ENCODE data around the gene ZSCAN5B. TPM values are rescaled to one million over a fixed set of nuclear protein-coding genes. Genes with fewer than 3 reads are reported as not detected.

The ZSCAN5B gene
- total and polyA plus RNA-seq, 2 donors (not counting 1 experiment from before 2014, with no cell fraction given) = not detected

- Histone ChIP-seq H3K4me2 (replicated peaks; ENCODE audit: low read depth, low read length, poor library complexity, severe bottlenecking) (no peak overlapping the region), H3K27ac (ENCODE audit: low read length in 2 of 2) (no peak overlapping the region), H3K79me2 (ENCODE audit: control insufficient read depth, insufficient read depth, low read length) (no peaks in the 10 kb centered on the region), H3K4me1 (ENCODE audit: control insufficient read depth in 2 of 2, insufficient read depth in 2 of 2, low read length in 2 of 2) (no peaks in the 10 kb centered on the region), H2AFZ (ENCODE audit: insufficient read depth, low read depth, low read length, poor library complexity, severe bottlenecking) (no peak overlapping the region), H3K9ac (ENCODE audit: low read length) (no peak overlapping the region), H3K36me3 (replicated peaks in 1 of 2; ENCODE audit: control extremely low read depth in 1 of 2, control insufficient read depth in 1 of 2, extremely low read depth in 1 of 2, insufficient read depth in 2 of 2, low read length in 1 of 2) (peaks cover 0 to 31% of the 10 kb centered on the region in 2 experiments), H3K4me3 (ENCODE audit: control extremely low read depth in 1 of 5, extremely low read depth in 1 of 5, insufficient read depth in 1 of 5, low read depth in 2 of 5, low read length in 4 of 5) (no peak overlapping the region), H3K9me3 (ENCODE audit: control extremely low read depth in 1 of 3, control insufficient read depth in 2 of 3, insufficient read depth in 1 of 3, low read length in 2 of 3) (no peaks in the 10 kb centered on the region), H4K20me1 (ENCODE audit: control insufficient read depth, insufficient read depth, low read length, poor library complexity, severe bottlenecking) (no peaks in the 10 kb centered on the region), H3K27me3 (replicated peaks in 1 of 4; ENCODE audit: control extremely low read depth in 1 of 4, control insufficient read depth in 3 of 4, insufficient read depth in 4 of 4, low read length in 3 of 4) (no peaks in the 10 kb centered on the region)
- H3K27ac Mint-ChIP-seq = no peak overlapping the region
- ChIA-PET CTCF (no interaction called here), POLR2A (no interaction called here)
- H3K4me1 Mint-ChIP-seq = peaks cover 2% of the 10 kb centered on the region
- no peak for TF ChIP-seq EZH2 (IDR thresholded peaks at IDR 0.05; ENCODE audit: borderline replicate concordance, insufficient read depth, low read depth, low read length, poor library complexity, severe bottlenecking)
- H3K9me3 Mint-ChIP-seq (ENCODE audit: insufficient read depth) = no peaks in the 10 kb centered on the region
- DNase-seq (no peak), ATAC-seq (ENCODE audit: low read depth) (no peak)
- H3K27me3 Mint-ChIP-seq = no peaks in the 10 kb centered on the region
- intact Hi-C loops (cut with micrococcal nuclease) = no loop called here
- 95% methylated on average over 7 of the region's 9 CpGs for WGBS (ENCODE audit: insufficient coverage)
- H3K4me3 Mint-ChIP-seq = no peak overlapping the region
These were observed 38.5 kb downstream of the ZSCAN5B start for GRCh38 chr19:56159009-56159559.

- Histone ChIP-seq H3K27ac (ENCODE audit: low read length in 2 of 2) (no peak overlapping the region), H3K27me3 (replicated peaks in 1 of 4; ENCODE audit: control extremely low read depth in 1 of 4, control insufficient read depth in 3 of 4, insufficient read depth in 4 of 4, low read length in 3 of 4) (no peaks in the 10 kb centered on the region), H3K4me2 (replicated peaks; ENCODE audit: low read depth, low read length, poor library complexity, severe bottlenecking) (no peak overlapping the region), H3K9ac (ENCODE audit: low read length) (no peak overlapping the region), H3K36me3 (replicated peaks in 1 of 2; ENCODE audit: control extremely low read depth in 1 of 2, control insufficient read depth in 1 of 2, extremely low read depth in 1 of 2, insufficient read depth in 2 of 2, low read length in 1 of 2) (peaks cover 0 to 31% of the 10 kb centered on the region in 2 experiments), H3K4me3 (ENCODE audit: control extremely low read depth in 1 of 5, extremely low read depth in 1 of 5, insufficient read depth in 1 of 5, low read depth in 2 of 5, low read length in 4 of 5) (no peak overlapping the region), H3K4me1 (ENCODE audit: control insufficient read depth in 2 of 2, insufficient read depth in 2 of 2, low read length in 2 of 2) (no peaks in the 10 kb centered on the region), H3K9me3 (ENCODE audit: control extremely low read depth in 1 of 3, control insufficient read depth in 2 of 3, insufficient read depth in 1 of 3, low read length in 2 of 3) (no peaks in the 10 kb centered on the region), H2AFZ (ENCODE audit: insufficient read depth, low read depth, low read length, poor library complexity, severe bottlenecking) (no peak overlapping the region), H4K20me1 (ENCODE audit: control insufficient read depth, insufficient read depth, low read length, poor library complexity, severe bottlenecking) (peaks cover 6% of the 10 kb centered on the region), H3K79me2 (ENCODE audit: control insufficient read depth, insufficient read depth, low read length) (no peaks in the 10 kb centered on the region)
- CTCF ChIA-PET = interaction anchor here (1.0 to 1.1 kb wide), 2 partner anchors 9 to 14 kb away, joined by 3 to 4 read pairs; no protein-coding TSS in a partner anchor
- Mint-ChIP-seq H3K27ac (no peak overlapping the region), H3K9me3 (ENCODE audit: insufficient read depth) (no peaks in the 10 kb centered on the region), H3K4me1 (peaks cover 2% of the 10 kb centered on the region), H3K4me3 (no peak overlapping the region), H3K27me3 (no peaks in the 10 kb centered on the region)
- DNase-seq (no peak), ATAC-seq (ENCODE audit: low read depth) (no peak)
- POLR2A ChIA-PET = no interaction called here
- intact Hi-C loops (cut with micrococcal nuclease) = no loop called here
- WGBS (ENCODE audit: insufficient coverage) = 92% methylated on average over 16 of the region's 16 CpGs
- TF ChIP-seq CTCF (IDR thresholded peaks at IDR 0.05) (no peak), EZH2 (IDR thresholded peaks at IDR 0.05; ENCODE audit: borderline replicate concordance, insufficient read depth, low read depth, low read length, poor library complexity, severe bottlenecking) (no peak)
These were observed 39.3 kb downstream of the ZSCAN5B start for GRCh38 chr19:56158170-56158757.

All from B cell (primary cell).